ENCODE measurements around the gene PDGFRA.
"Not testable (repeated sequence)": the region's sequence is repeated elsewhere in the genome, so short reads cannot be mapped to it uniquely, and the experiment has no call there.

Gene PDGFRA

GRCh38 chr4:54231768-54232688 is 2.9 kb downstream of the PDGFRA start:
- TF ChIP-seq ZNF274 (IDR thresholded peaks at IDR 0.05; ENCODE audit: low read depth, low read length), result no peak
- no peak overlapping the region for H3K4me3 ChIP-seq (ENCODE audit: low read length)

GRCh38 chr4:54233277-54233696 is 4.2 kb downstream of the PDGFRA start:
- no peak for TF ChIP-seq ZNF274 (IDR thresholded peaks at IDR 0.05; ENCODE audit: low read depth, low read length)
- peak overlapping the region; percentile 38; the same call in 1 of the 2 replicates for H3K4me3 ChIP-seq (ENCODE audit: low read length)

GRCh38 chr4:54233697-54234496 is 4.8 kb downstream of the PDGFRA start:
- peak overlapping the region; percentile 2; the same call in 1 of the 2 replicates for H3K4me3 ChIP-seq (ENCODE audit: low read length)
- TF ChIP-seq ZNF274 (IDR thresholded peaks at IDR 0.05; ENCODE audit: low read depth, low read length), result no peak

GRCh38 chr4:54234497-54235205 is 5.6 kb downstream of the PDGFRA start:
- no peak for TF ChIP-seq ZNF274 (IDR thresholded peaks at IDR 0.05; ENCODE audit: low read depth, low read length)
- no peak overlapping the region for H3K4me3 ChIP-seq (ENCODE audit: low read length)

- not testable (repeated sequence) for H3K4me3 ChIP-seq (ENCODE audit: low read length)
Observed at GRCh38 chr4:54236316-54236715, 7.2 kb downstream of the PDGFRA start.

GRCh38 chr4:54237770-54238169 is 8.7 kb downstream of the PDGFRA start:
- TF ChIP-seq ZNF274 (IDR thresholded peaks at IDR 0.05; ENCODE audit: low read depth, low read length), result no peak
- H3K4me3 ChIP-seq (ENCODE audit: low read length), result no peak overlapping the region

- no peak for TF ChIP-seq ZNF274 (IDR thresholded peaks at IDR 0.05; ENCODE audit: low read depth, low read length)
- H3K4me3 ChIP-seq (ENCODE audit: low read length), result no peak overlapping the region
Observed at GRCh38 chr4:54238389-54238788, 9.3 kb downstream of the PDGFRA start.

GRCh38 chr4:54241268-54241823 is 12.3 kb downstream of the PDGFRA start:
- not testable (repeated sequence) for H3K4me3 ChIP-seq (ENCODE audit: low read length)

- H3K4me3 ChIP-seq (ENCODE audit: low read length), result not testable (repeated sequence)
Observed at GRCh38 chr4:54243541-54243940, 14.4 kb downstream of the PDGFRA start.

GRCh38 chr4:54252312-54252711 is 23.2 kb downstream of the PDGFRA start:
- not testable (repeated sequence) for H3K4me3 ChIP-seq (ENCODE audit: low read length)

GRCh38 chr4:54254116-54254914 is 25.2 kb downstream of the PDGFRA start:
- TF ChIP-seq ZNF274 (IDR thresholded peaks at IDR 0.05; ENCODE audit: low read depth, low read length), result no peak
- no peak overlapping the region for H3K4me3 ChIP-seq (ENCODE audit: low read length)

GRCh38 chr4:54254915-54255246 is 25.8 kb downstream of the PDGFRA start:
- H3K4me3 ChIP-seq (ENCODE audit: low read length), result no peak overlapping the region
- no peak for TF ChIP-seq ZNF274 (IDR thresholded peaks at IDR 0.05; ENCODE audit: low read depth, low read length)

- no peak overlapping the region for H3K4me3 ChIP-seq (ENCODE audit: low read length)
- no peak for TF ChIP-seq ZNF274 (IDR thresholded peaks at IDR 0.05; ENCODE audit: low read depth, low read length)
Observed at GRCh38 chr4:54255881-54256280, 26.8 kb downstream of the PDGFRA start.

All from GM08714 (cell line).